Amniotic epithelial cell (primary cell): ENCODE results near the gene C1GALT1.

Source experiments
- DNase-seq: peaks from one replicate; pipeline ENCODE4 v3.0.0-alpha.2; 2010; ENCODE audit warnings: low read depth

Gene C1GALT1

GRCh38 chr7:7272294-7272693 lies 90.0 kb downstream of the C1GALT1 start:
- DNase-seq = no peak

- DNase-seq = peak; percentile 24
These were observed 92.4 kb downstream of the C1GALT1 start for GRCh38 chr7:7274782-7275181.

GRCh38 chr7:7276161-7276560 lies 93.8 kb downstream of the C1GALT1 start:
- DNase-seq = no peak

GRCh38 chr7:7290429-7291122 lies 108.2 kb downstream of the C1GALT1 start:
- DNase-seq = no peak

GRCh38 chr7:7292085-7292484 lies 109.7 kb downstream of the C1GALT1 start:
- DNase-seq = no peak

GRCh38 chr7:7292608-7293007 lies 110.3 kb downstream of the C1GALT1 start:
- no peak for DNase-seq

GRCh38 chr7:7293092-7293491 lies 110.7 kb downstream of the C1GALT1 start:
- no peak for DNase-seq

GRCh38 chr7:7294911-7295310 lies 112.6 kb downstream of the C1GALT1 start:
- DNase-seq = no peak
